ENCODE measurements around the gene MPRIP. TPM values are rescaled to one million over a fixed set of nuclear protein-coding genes. Genes with fewer than 3 reads are reported as not detected.

Gene MPRIP
- total RNA-seq, 1 experiment from 2014 or later = 258 TPM

GRCh38 chr17:17063546-17064122 lies 21.4 kb downstream of the MPRIP start:
- no peak overlapping the region for H3K4me3 ChIP-seq (replicated peaks in 1 of 2; ENCODE audit: low read depth in 1 of 2, low read length in 2 of 2)
- H4K20me1 ChIP-seq (ENCODE audit: insufficient read depth) = peaks cover 23% of the 10 kb centered on the region; the same call in 1 of the 2 replicates
- intact Hi-C loops (cut with micrococcal nuclease) = no loop called here
- no peaks in the 10 kb centered on the region for H3K9me3 ChIP-seq (ENCODE audit: control insufficient read depth in 1 of 2, insufficient read depth in 1 of 2, low read depth in 1 of 2, low read length in 2 of 2)
- H3K9me2 ChIP-seq (ENCODE audit: insufficient read depth) = no peaks in the 10 kb centered on the region
- ATAC-seq (no peak), DNase-seq (ENCODE audit: low read depth, low spot score) (no peak)
- RAD21 ChIA-PET (ENCODE audit: low non-redundant PET in 1 of 2, low total read pairs in 2 of 2, uncharacterized antibody in 2 of 2, unreplicated experiment in 2 of 2) = no interaction called here
- no peaks in the 10 kb centered on the region for H3K27me3 ChIP-seq (ENCODE audit: insufficient read depth, low read length)
- H3K79me2 ChIP-seq (ENCODE audit: insufficient read depth, low read length) = peaks cover 100% of the 10 kb centered on the region
- TF ChIP-seq SRF (IDR thresholded peaks at IDR 0.05; ENCODE audit: low read depth) = no peak
- TF ChIP-seq FOSL1 (IDR thresholded peaks at IDR 0.05; ENCODE audit: low read depth) = no peak
- peak; percentile 95 for TF ChIP-seq CEBPB (IDR thresholded peaks at IDR 0.05; ENCODE audit: low read depth)
- no peak for TF ChIP-seq RAD21 (IDR thresholded peaks at IDR 0.05; ENCODE audit: low read depth)
- TF ChIP-seq CBX3 (IDR thresholded peaks at IDR 0.05; ENCODE audit: low read depth) = no peak
- no peak for TF ChIP-seq SIN3A (IDR thresholded peaks at IDR 0.05; ENCODE audit: low read depth)
- BruUV-seq (replicated peaks) = no TSS peak
- no peak overlapping the region for H2AFZ ChIP-seq (ENCODE audit: low read depth, low read length, poor library complexity, severe bottlenecking)
- no peak overlapping the region for H3K4me2 ChIP-seq (ENCODE audit: low read length)
- H3K4me1 ChIP-seq (ENCODE audit: control insufficient read depth in 1 of 2, insufficient read depth in 2 of 2, low read length in 2 of 2) = peaks cover 28 to 41% of the 10 kb centered on the region in 2 experiments
- peaks cover 0 to 3% of the 10 kb centered on the region in 2 experiments; a peak in 1 of 4 replicates for H3K36me3 ChIP-seq (ENCODE audit: control insufficient read depth in 1 of 2, insufficient read depth in 2 of 2, low read length in 2 of 2)
- CTCF ChIA-PET = no interaction called here
- H3K9ac ChIP-seq (ENCODE audit: low read length) = no peak overlapping the region
- POLR2A ChIA-PET = no interaction called here
- H3K27ac ChIP-seq (ENCODE audit: low read depth, low read length) = no peak overlapping the region; the same call in 1 of the 2 replicates

GRCh38 chr17:17064322-17064721 lies 22.1 kb downstream of the MPRIP start:
- DNase-seq (ENCODE audit: low read depth, low spot score) (no peak), ATAC-seq (no peak)
- Histone ChIP-seq H3K79me2 (ENCODE audit: insufficient read depth, low read length) (peaks cover 100% of the 10 kb centered on the region), H3K27ac (ENCODE audit: low read depth, low read length) (no peak overlapping the region), H3K4me3 (replicated peaks in 1 of 2; ENCODE audit: low read depth in 1 of 2, low read length in 2 of 2) (no peak overlapping the region), H3K9ac (ENCODE audit: low read length) (no peak overlapping the region), H2AFZ (ENCODE audit: low read depth, low read length, poor library complexity, severe bottlenecking) (no peak overlapping the region), H4K20me1 (ENCODE audit: insufficient read depth) (peaks cover 23% of the 10 kb centered on the region; the same call in 1 of the 2 replicates), H3K36me3 (ENCODE audit: control insufficient read depth in 1 of 2, insufficient read depth in 2 of 2, low read length in 2 of 2) (no peaks in the 10 kb centered on the region), H3K4me2 (ENCODE audit: low read length) (no peak overlapping the region), H3K27me3 (ENCODE audit: insufficient read depth, low read length) (no peaks in the 10 kb centered on the region), H3K9me2 (ENCODE audit: insufficient read depth) (no peaks in the 10 kb centered on the region), H3K4me1 (ENCODE audit: control insufficient read depth in 1 of 2, insufficient read depth in 2 of 2, low read length in 2 of 2) (peaks cover 28 to 41% of the 10 kb centered on the region in 2 experiments), H3K9me3 (ENCODE audit: control insufficient read depth in 1 of 2, insufficient read depth in 1 of 2, low read depth in 1 of 2, low read length in 2 of 2) (no peaks in the 10 kb centered on the region)
- BruUV-seq (replicated peaks) = no TSS peak
- ChIA-PET CTCF (no interaction called here), POLR2A (no interaction called here), RAD21 (ENCODE audit: low non-redundant PET in 1 of 2, low total read pairs in 2 of 2, uncharacterized antibody in 2 of 2, unreplicated experiment in 2 of 2) (no interaction called here)
- intact Hi-C loops (cut with micrococcal nuclease) = no loop called here
- no peak for TF ChIP-seq ZBTB33 (IDR thresholded peaks at IDR 0.05; ENCODE audit: extremely low read depth, insufficient replicate concordance, low read length)
- TF ChIP-seq MAX (IDR thresholded peaks at IDR 0.05) = no peak
- no peak for TF ChIP-seq REST (IDR thresholded peaks at IDR 0.05; ENCODE audit: low read depth)
- TF ChIP-seq CBX3 (IDR thresholded peaks at IDR 0.05; ENCODE audit: low read depth) = no peak
- no peak for TF ChIP-seq EGR1 (IDR thresholded peaks at IDR 0.05; ENCODE audit: low read depth)
- TF ChIP-seq YY1 (IDR thresholded peaks at IDR 0.05; ENCODE audit: extremely low read depth, insufficient replicate concordance, low read depth, low read length) = no peak
- no peak for TF ChIP-seq ATF3 (IDR thresholded peaks at IDR 0.05)
- no peak for TF ChIP-seq SIN3A (IDR thresholded peaks at IDR 0.05; ENCODE audit: low read depth)
- TF ChIP-seq SRF (IDR thresholded peaks at IDR 0.05; ENCODE audit: low read depth) = no peak
